ENCODE results near the gene BARHL1.
"Not testable (repeated sequence)": the region's sequence is repeated elsewhere in the genome, so short reads cannot be mapped to it uniquely, and the experiment has no call there.

Gene BARHL1

DNA sequence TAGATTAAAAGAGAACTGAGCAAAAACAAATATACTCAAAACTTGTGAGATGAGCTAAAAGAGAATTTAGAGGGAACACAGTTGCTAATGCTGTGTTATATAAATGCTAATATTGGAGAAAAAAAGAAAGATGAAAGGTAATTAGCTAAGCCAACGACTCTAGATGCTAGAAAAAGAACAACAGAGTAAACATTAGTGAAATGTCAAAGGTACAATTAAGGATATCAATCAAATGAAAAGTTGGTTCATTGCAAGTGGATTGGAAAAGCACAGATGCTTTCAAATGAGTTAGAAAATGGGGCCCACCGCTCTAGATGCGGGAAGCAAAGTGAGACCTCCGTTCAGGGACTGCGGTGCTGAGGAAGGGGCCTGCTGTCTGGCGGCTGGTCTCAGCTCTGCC, 17.9 kb upstream of the BARHL1 start:
- H3K4me3 ChIP-seq (ENCODE audit: low read depth, low read length): no peak overlapping the region
- no peak for TF ChIP-seq CTCF (IDR thresholded peaks at IDR 0.05; ENCODE audit: borderline replicate concordance, insufficient read depth, low read depth, low read length)

DNA sequence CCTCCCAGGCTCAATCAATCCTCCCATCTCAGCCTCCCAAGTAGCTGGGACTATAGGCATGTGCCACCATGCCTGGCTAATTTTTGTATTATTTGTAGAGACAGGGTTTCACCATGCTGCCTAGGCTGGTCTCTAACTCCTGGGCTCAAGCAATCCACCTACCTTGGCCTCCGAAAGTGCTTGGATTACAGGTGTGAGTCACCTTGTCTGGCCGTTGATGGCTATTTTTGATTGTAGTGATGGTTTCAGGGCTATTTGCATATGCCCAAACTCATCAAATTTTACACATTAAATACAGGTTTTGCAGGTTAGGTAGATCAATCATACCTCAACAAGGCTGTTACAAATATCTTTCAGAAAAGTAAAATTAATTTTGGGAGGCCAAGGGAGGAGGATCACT, 13.6 kb upstream of the BARHL1 start:
- not testable (repeated sequence) for H3K4me3 ChIP-seq (ENCODE audit: low read depth, low read length)

DNA sequence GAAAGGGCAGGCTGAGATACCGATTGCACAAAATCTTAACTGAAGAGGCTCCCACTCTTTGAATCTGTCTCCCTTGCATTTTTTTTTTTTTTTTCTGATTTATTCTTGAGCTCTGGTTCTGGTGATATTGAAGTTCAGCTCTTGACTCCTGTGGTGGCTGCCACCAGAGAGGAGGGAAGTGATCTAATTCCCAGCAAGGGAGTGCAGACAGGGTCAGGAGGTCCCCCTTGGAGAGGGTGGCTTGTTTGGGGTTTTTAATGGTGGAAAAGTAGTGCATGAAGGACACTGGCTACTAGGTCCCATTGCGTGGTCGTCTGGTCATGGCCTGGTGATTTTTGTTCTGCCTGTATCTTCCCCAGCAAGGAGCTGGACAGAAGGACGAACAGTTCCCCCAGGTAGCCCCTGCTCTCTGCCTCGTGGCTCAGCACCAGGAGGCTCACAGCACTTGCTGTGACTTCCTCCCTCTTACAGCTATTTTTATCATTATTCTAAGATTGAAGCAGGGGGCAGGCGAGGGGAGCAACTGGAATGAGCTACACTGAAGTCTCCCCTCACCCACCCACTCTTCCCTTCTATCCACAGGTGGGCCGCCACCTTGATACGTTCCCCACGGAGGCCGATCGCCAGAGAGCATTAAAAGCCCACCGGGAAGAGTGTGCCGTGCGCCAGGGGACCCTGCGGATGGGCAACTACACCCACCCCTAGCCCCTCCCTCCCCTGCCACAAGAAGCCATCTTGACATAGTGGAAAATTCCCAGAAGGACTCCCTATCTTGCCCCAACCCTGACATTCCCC, 10.4 kb upstream of the BARHL1 start:
- no peak for TF ChIP-seq CTCF (IDR thresholded peaks at IDR 0.05; ENCODE audit: borderline replicate concordance, insufficient read depth, low read depth, low read length)
- H3K4me3 ChIP-seq (ENCODE audit: low read depth, low read length): no peak overlapping the region

DNA sequence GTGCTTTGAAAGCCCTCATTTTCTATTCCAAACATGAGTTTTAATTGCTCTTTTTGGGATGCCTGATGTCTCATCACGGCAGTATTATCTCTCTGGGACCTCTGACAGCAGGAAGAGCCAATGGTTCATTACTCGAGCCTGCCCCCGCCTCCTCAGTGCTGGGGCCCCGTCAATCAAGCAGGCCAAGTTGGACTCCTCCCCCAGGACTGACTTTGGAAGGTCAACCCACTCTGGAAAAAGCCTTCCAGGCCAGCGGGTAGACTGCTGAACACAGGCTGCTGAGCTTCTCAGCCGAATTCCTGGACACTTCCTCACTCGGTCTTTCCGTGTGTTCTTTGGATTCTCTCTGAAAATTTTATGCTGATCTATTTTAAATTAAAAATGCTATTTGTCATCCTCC, 9.5 kb upstream of the BARHL1 start:
- no peak for TF ChIP-seq CTCF (IDR thresholded peaks at IDR 0.05; ENCODE audit: borderline replicate concordance, insufficient read depth, low read depth, low read length)
- H3K4me3 ChIP-seq (ENCODE audit: low read depth, low read length): no peak overlapping the region

DNA sequence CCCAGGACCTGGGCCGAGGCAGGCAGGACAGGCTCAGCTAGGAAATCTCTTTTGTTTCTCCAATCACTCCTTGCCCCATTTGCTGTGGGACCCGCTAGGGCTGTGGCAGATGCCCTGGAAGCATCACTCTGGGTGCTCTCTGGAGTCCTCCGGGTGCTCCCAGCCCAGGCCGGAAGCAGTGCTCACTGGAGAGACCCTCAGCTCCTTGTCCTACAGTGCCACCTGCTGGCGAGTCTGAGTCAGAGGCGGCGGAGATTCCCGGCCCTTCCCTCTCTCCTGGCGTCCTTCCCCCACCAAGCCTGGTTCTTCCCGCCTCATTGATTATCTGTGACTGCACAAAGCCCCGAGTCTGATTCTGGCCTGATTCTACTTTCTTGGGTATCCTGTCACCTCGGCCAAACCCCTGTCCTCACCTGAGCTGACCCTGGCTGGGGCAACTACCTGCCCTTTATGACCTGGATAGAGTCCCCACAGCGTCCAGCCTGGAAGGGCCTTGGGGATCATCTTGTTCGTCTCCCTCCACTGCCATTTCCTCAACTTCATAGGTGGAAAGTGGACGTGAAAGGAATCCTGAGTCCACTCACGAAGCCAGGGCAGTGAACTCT, 7.3 kb upstream of the BARHL1 start:
- H3K4me3 ChIP-seq (ENCODE audit: low read depth, low read length): no peak overlapping the region
- peak; percentile 79 for TF ChIP-seq CTCF (IDR thresholded peaks at IDR 0.05; ENCODE audit: borderline replicate concordance, insufficient read depth, low read depth, low read length)

GRCh38 chr9:132575811-132576210, 6.6 kb upstream of the BARHL1 start:
- no peak for TF ChIP-seq CTCF (IDR thresholded peaks at IDR 0.05; ENCODE audit: borderline replicate concordance, insufficient read depth, low read depth, low read length)
- no peak overlapping the region for H3K4me3 ChIP-seq (ENCODE audit: low read depth, low read length)

GRCh38 chr9:132577119-132577518, 5.3 kb upstream of the BARHL1 start:
- no peak overlapping the region for H3K4me3 ChIP-seq (ENCODE audit: low read depth, low read length)
- TF ChIP-seq CTCF (IDR thresholded peaks at IDR 0.05; ENCODE audit: borderline replicate concordance, insufficient read depth, low read depth, low read length): no peak
